ENCODE results near the gene FAM229B. TPM values are rescaled to one million over a fixed set of nuclear protein-coding genes. Genes with fewer than 3 reads are reported as not detected.

The FAM229B gene
- total RNA-seq, 2 donors from 2014 or later, result 21.0 to 24.3 TPM

GRCh38 chr6:112123982-112124381 is 36.6 kb downstream of the FAM229B start:
- Mint-ChIP-seq H3K4me1 (peaks cover 5% of the 10 kb centered on the region), H3K36me3 (ENCODE audit: low read depth) (no peaks in the 10 kb centered on the region), H3K4me3 (no peak overlapping the region), H3K9me3 (no peaks in the 10 kb centered on the region), H3K27me3 (ENCODE audit: insufficient read depth) (no peaks in the 10 kb centered on the region), H3K27ac (no peak overlapping the region)
- Histone ChIP-seq H3K36me3 (ENCODE audit: control insufficient read depth, insufficient read depth, low read length) (no peaks in the 10 kb centered on the region), H3K4me1 (ENCODE audit: control insufficient read depth, insufficient read depth, low read length) (no peaks in the 10 kb centered on the region), H3K27me3 (ENCODE audit: control insufficient read depth, insufficient read depth, low read length, poor library complexity, severe bottlenecking) (no peaks in the 10 kb centered on the region), H3K9ac (ENCODE audit: extremely low read depth, low read length, poor library complexity, severe bottlenecking) (no peak overlapping the region), H3K9me3 (ENCODE audit: control insufficient read depth, low read length) (no peaks in the 10 kb centered on the region), H3K4me3 (ENCODE audit: low read length) (no peak overlapping the region), H3K27ac (ENCODE audit: low read depth, low read length) (no peak overlapping the region)
- no peak for TF ChIP-seq CTCF (conservative IDR thresholded peaks at IDR 0.05)
- no peak for DNase-seq
- WGBS, 2 experiments (ENCODE audit: insufficient coverage in 1 of 2, insufficient read length in 1 of 2), result 100% methylated on average over 1 of the region's 1 CpG

- WGBS, 2 experiments (ENCODE audit: insufficient coverage in 1 of 2, insufficient read length in 1 of 2), result 90 to 98% methylated on average over 2 to 5 of the region's 5 CpGs
- Histone ChIP-seq H3K36me3 (ENCODE audit: control insufficient read depth, insufficient read depth, low read length) (no peaks in the 10 kb centered on the region), H3K27me3 (ENCODE audit: control insufficient read depth, insufficient read depth, low read length, poor library complexity, severe bottlenecking) (no peaks in the 10 kb centered on the region), H3K9ac (ENCODE audit: extremely low read depth, low read length, poor library complexity, severe bottlenecking) (no peak overlapping the region), H3K4me1 (ENCODE audit: control insufficient read depth, insufficient read depth, low read length) (no peaks in the 10 kb centered on the region), H3K27ac (ENCODE audit: low read depth, low read length) (no peak overlapping the region), H3K9me3 (ENCODE audit: control insufficient read depth, low read length) (no peaks in the 10 kb centered on the region), H3K4me3 (ENCODE audit: low read length) (no peak overlapping the region)
- DNase-seq, result no peak
- H3K27ac Mint-ChIP-seq, result no peak overlapping the region
- H3K36me3 Mint-ChIP-seq (ENCODE audit: low read depth), result no peaks in the 10 kb centered on the region
- no peak for TF ChIP-seq CTCF (conservative IDR thresholded peaks at IDR 0.05)
- peaks cover 3% of the 10 kb centered on the region for H3K4me1 Mint-ChIP-seq
- no peak overlapping the region for H3K4me3 Mint-ChIP-seq
- no peaks in the 10 kb centered on the region for H3K27me3 Mint-ChIP-seq (ENCODE audit: insufficient read depth)
- H3K9me3 Mint-ChIP-seq, result no peaks in the 10 kb centered on the region
Measured at GRCh38 chr6:112128208-112128607, 40.8 kb downstream of the FAM229B start.

GRCh38 chr6:112130878-112131277 is 43.5 kb downstream of the FAM229B start:
- Mint-ChIP-seq H3K9me3 (no peaks in the 10 kb centered on the region), H3K36me3 (ENCODE audit: low read depth) (no peaks in the 10 kb centered on the region), H3K27ac (no peak overlapping the region), H3K4me3 (no peak overlapping the region), H3K4me1 (no peaks in the 10 kb centered on the region), H3K27me3 (ENCODE audit: insufficient read depth) (no peaks in the 10 kb centered on the region)
- DNase-seq, result no peak
- Histone ChIP-seq H3K36me3 (ENCODE audit: control insufficient read depth, insufficient read depth, low read length) (no peaks in the 10 kb centered on the region), H3K27ac (ENCODE audit: low read depth, low read length) (no peak overlapping the region), H3K4me1 (ENCODE audit: control insufficient read depth, insufficient read depth, low read length) (no peaks in the 10 kb centered on the region), H3K9me3 (ENCODE audit: control insufficient read depth, low read length) (no peaks in the 10 kb centered on the region), H3K27me3 (ENCODE audit: control insufficient read depth, insufficient read depth, low read length, poor library complexity, severe bottlenecking) (no peaks in the 10 kb centered on the region), H3K4me3 (ENCODE audit: low read length) (no peak overlapping the region), H3K9ac (ENCODE audit: extremely low read depth, low read length, poor library complexity, severe bottlenecking) (no peak overlapping the region)
- WGBS, 2 experiments (ENCODE audit: insufficient coverage in 1 of 2, insufficient read length in 1 of 2), result 82 to 100% methylated on average over 2 to 3 of the region's 3 CpGs
- TF ChIP-seq CTCF (conservative IDR thresholded peaks at IDR 0.05), result no peak
